HepG2 (cell line): ENCODE data around the gene COL18A1. TPM values are rescaled to one million over a fixed set of nuclear protein-coding genes. Genes with fewer than 3 reads are reported as not detected.

Source experiments
- CTCF ChIP-seq: sonication (generic); formaldehyde crosslinking; IDR thresholded peaks from 2 replicates; pipeline ENCODE4 v1.5.0; 2020; ENCODE audit warnings: mild to moderate bottlenecking, missing genetic modification reagents, moderate library complexity
- DNMT1 ChIP-seq: sonication (generic); formaldehyde crosslinking; IDR thresholded peaks from 2 replicates; pipeline ENCODE4 v1.5.1; 2020; ENCODE audit warnings: mild to moderate bottlenecking, missing genetic modification reagents
- ELF1 ChIP-seq: sonication (generic); formaldehyde crosslinking; IDR thresholded peaks from 2 replicates; pipeline ENCODE4 v1.4.0; 2020; ENCODE audit warnings: missing genetic modification reagents
- GATAD1 ChIP-seq: IDR thresholded peaks from 2 replicates; pipeline ENCODE4 v1.6.1; 2016; ENCODE audit warnings: missing genetic modification reagents, missing compliant biosample characterization
- HDAC6 ChIP-seq: fragments of 200-600 bp; sonication (generic); IDR thresholded peaks from 2 replicates; pipeline ENCODE4 v1.7.0; 2017; ENCODE audit warnings: mild to moderate bottlenecking, antibody characterized with exemption, low read length, low read depth
- IRF1 ChIP-seq: sonication (generic); formaldehyde crosslinking; IDR thresholded peaks from 2 replicates; pipeline ENCODE4 v1.4.0; 2020; ENCODE audit warnings: low read depth, mild to moderate bottlenecking, missing genetic modification reagents
- MEIS2 ChIP-seq: sonication (generic); formaldehyde crosslinking; IDR thresholded peaks from 2 replicates; pipeline ENCODE4 v1.9.0; 2021; ENCODE audit warnings: mild to moderate bottlenecking, missing genetic modification reagents
- SRSF9 ChIP-seq: fragments of 200-400 bp; formaldehyde crosslinking; IDR thresholded peaks from 2 replicates; pipeline ENCODE4 v1.6.1; 2018; ENCODE audit warnings: borderline replicate concordance, mild to moderate bottlenecking, low read depth, low read length; ENCODE audit not compliant: insufficient read depth, poor library complexity, severe bottlenecking
- ZBTB20 ChIP-seq: sonication (generic); formaldehyde crosslinking; IDR thresholded peaks from 2 replicates; pipeline ENCODE4 v1.8.1; 2023; ENCODE audit warnings: missing genetic modification reagents, low read depth, mild to moderate bottlenecking, borderline replicate concordance
- ZFP90 ChIP-seq: sonication (generic); formaldehyde crosslinking; IDR thresholded peaks from 2 replicates; pipeline ENCODE4 v1.8.0; 2022; ENCODE audit warnings: missing genetic modification reagents, mild to moderate bottlenecking, inconsistent platforms, borderline replicate concordance
- ZNF234 ChIP-seq: sonication (generic); formaldehyde crosslinking; conservative IDR thresholded peaks from 2 replicates; pipeline ENCODE4 v1.5.1; 2020; ENCODE audit warnings: mild to moderate bottlenecking, missing genetic modification reagents
- ZNF329 ChIP-seq: sonication (generic); formaldehyde crosslinking; IDR thresholded peaks from 2 replicates; pipeline ENCODE4 v1.9.0; 2021; ENCODE audit warnings: low read depth, mild to moderate bottlenecking, missing genetic modification reagents
- ZNF362 ChIP-seq: sonication (generic); formaldehyde crosslinking; IDR thresholded peaks from 2 replicates; pipeline ENCODE4 v1.4.0; 2020; ENCODE audit warnings: missing genetic modification reagents, mild to moderate bottlenecking, borderline replicate concordance
- ZNF446 ChIP-seq: sonication (generic); formaldehyde crosslinking; IDR thresholded peaks from 2 replicates; pipeline ENCODE4 v1.5.0; 2020; ENCODE audit warnings: mild to moderate bottlenecking, missing genetic modification reagents
- ZNF670 ChIP-seq: sonication (generic); formaldehyde crosslinking; IDR thresholded peaks from 2 replicates; pipeline ENCODE4 v1.8.0; 2022; ENCODE audit warnings: mild to moderate bottlenecking, missing genetic modification reagents, borderline replicate concordance
- ZNF672 ChIP-seq: sonication (generic); formaldehyde crosslinking; IDR thresholded peaks from 2 replicates; pipeline ENCODE4 v1.8.1; 2022; ENCODE audit warnings: missing genetic modification reagents
- ZSCAN20 ChIP-seq: sonication (generic); formaldehyde crosslinking; IDR thresholded peaks from 2 replicates; pipeline ENCODE4 v1.4.0; 2020; ENCODE audit warnings: missing genetic modification reagents, mild to moderate bottlenecking, borderline replicate concordance
- polyA plus RNA-seq, 8 experiments: library from polyadenylated mRNA; depleted of rRNA in 3 of 8; stranded (reverse) in 7 of 8; unstranded in 1 of 8; fragments of >200 nt; fragmentation: Illumina TruSeq in 4 of 8; extraction: Trizol in 4 of 8; gene quantifications; 2 replicates each; pipeline versions ENCODE4 v1.2.1 to v1.2.3, GENCODE V29; 2011 to 2016; ENCODE audit warnings: low read depth in 4 of 8, missing spikeins in 1 of 8, mixed read lengths in 1 of 8; ENCODE audit not compliant: insufficient read depth in 1 of 8
- total RNA-seq, 5 experiments: library from RNA; depleted of rRNA; stranded (reverse); fragments of >200 nt; fragmentation: Illumina TruSeq; extraction: Trizol; gene quantifications; 2 replicates each; pipeline ENCODE4 v1.2.3, GENCODE V29; 2016; ENCODE audit warnings: low read depth in 1 of 5
- TF ChIP-seq, protein P1 (sequence below): sonication (generic); formaldehyde crosslinking; IDR thresholded peaks from 2 replicates; pipeline ENCODE4 v1.5.0; 2020; ENCODE audit warnings: mild to moderate bottlenecking, missing genetic modification reagents
- TF ChIP-seq, protein P2 (sequence below): sonication (generic); formaldehyde crosslinking; IDR thresholded peaks from 2 replicates; pipeline ENCODE4 v1.4.0; 2020; ENCODE audit warnings: missing genetic modification reagents
- TF ChIP-seq, protein P3 (sequence below): sonication (generic); formaldehyde crosslinking; IDR thresholded peaks from 2 replicates; pipeline ENCODE4 v1.4.0; 2020; ENCODE audit warnings: missing genetic modification reagents, borderline replicate concordance

The COL18A1 gene
- total and polyA plus RNA-seq, 2 of the 13 experiments (the other 11 are each of a cell fraction or from before 2014, with no cell fraction given): 79.0 to 102 TPM

GRCh38 chr21:45365608-45366241 is 39.2 kb upstream of the COL18A1 start (continued):
- no peak for TF ChIP-seq IRF1 (CRISPR knock-in tag)
- TF ChIP-seq SRSF9: no peak
- TF ChIP-seq CTCF (CRISPR knock-in tag): no peak
- TF ChIP-seq ZNF672 (CRISPR knock-in tag): no peak
- TF ChIP-seq, protein P1, sequence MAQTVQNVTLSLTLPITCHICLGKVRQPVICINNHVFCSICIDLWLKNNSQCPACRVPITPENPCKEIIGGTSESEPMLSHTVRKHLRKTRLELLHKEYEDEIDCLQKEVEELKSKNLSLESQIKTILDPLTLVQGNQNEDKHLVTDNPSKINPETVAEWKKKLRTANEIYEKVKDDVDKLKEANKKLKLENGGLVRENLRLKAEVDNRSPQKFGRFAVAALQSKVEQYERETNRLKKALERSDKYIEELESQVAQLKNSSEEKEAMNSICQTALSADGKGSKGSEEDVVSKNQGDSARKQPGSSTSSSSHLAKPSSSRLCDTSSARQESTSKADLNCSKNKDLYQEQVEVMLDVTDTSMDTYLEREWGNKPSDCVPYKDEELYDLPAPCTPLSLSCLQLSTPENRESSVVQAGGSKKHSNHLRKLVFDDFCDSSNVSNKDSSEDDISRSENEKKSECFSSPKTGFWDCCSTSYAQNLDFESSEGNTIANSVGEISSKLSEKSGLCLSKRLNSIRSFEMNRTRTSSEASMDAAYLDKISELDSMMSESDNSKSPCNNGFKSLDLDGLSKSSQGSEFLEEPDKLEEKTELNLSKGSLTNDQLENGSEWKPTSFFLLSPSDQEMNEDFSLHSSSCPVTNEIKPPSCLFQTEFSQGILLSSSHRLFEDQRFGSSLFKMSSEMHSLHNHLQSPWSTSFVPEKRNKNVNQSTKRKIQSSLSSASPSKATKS (CRISPR knock-in tag): no peak
- no peak for TF ChIP-seq ZNF362
- no peak for TF ChIP-seq ELF1 (CRISPR knock-in tag)
- no peak for TF ChIP-seq DNMT1 (CRISPR knock-in tag)
- TF ChIP-seq HDAC6: no peak
- TF ChIP-seq ZFP90: 0 out of 2 replicates have a peak, but pooled peaks have one; percentile 44
- TF ChIP-seq, protein P2, sequence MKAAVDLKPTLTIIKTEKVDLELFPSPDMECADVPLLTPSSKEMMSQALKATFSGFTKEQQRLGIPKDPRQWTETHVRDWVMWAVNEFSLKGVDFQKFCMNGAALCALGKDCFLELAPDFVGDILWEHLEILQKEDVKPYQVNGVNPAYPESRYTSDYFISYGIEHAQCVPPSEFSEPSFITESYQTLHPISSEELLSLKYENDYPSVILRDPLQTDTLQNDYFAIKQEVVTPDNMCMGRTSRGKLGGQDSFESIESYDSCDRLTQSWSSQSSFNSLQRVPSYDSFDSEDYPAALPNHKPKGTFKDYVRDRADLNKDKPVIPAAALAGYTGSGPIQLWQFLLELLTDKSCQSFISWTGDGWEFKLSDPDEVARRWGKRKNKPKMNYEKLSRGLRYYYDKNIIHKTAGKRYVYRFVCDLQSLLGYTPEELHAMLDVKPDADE (CRISPR knock-in tag): no peak
- TF ChIP-seq ZSCAN20 (CRISPR knock-in tag): no peak
- no peak for TF ChIP-seq ZNF670 (CRISPR knock-in tag)
- no peak for TF ChIP-seq ZBTB20 (CRISPR knock-in tag)
- TF ChIP-seq, protein P3, sequence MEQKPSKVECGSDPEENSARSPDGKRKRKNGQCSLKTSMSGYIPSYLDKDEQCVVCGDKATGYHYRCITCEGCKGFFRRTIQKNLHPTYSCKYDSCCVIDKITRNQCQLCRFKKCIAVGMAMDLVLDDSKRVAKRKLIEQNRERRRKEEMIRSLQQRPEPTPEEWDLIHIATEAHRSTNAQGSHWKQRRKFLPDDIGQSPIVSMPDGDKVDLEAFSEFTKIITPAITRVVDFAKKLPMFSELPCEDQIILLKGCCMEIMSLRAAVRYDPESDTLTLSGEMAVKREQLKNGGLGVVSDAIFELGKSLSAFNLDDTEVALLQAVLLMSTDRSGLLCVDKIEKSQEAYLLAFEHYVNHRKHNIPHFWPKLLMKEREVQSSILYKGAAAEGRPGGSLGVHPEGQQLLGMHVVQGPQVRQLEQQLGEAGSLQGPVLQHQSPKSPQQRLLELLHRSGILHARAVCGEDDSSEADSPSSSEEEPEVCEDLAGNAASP: peak; percentile 50; the same call in 1 of the 2 replicates
- TF ChIP-seq MEIS2: peak; percentile 51; the same call in 1 of the 2 replicates
- TF ChIP-seq ZNF446 (CRISPR knock-in tag): no peak; the same call in 1 of the 2 replicates
- no peak for TF ChIP-seq ZNF234 (CRISPR knock-in tag)
- TF ChIP-seq GATAD1: no peak
- no peak for TF ChIP-seq ZNF329 (CRISPR knock-in tag)
